ENCODE results near the gene HOXA5. TPM values are rescaled to one million over a fixed set of nuclear protein-coding genes. Genes with fewer than 3 reads are reported as not detected.

Gene HOXA5
- total RNA-seq, 1 donor from 2014 or later, result 16.0 TPM

GRCh38 chr7:27146491-27147198 lies 3.2 kb upstream of the HOXA5 start:
- Histone ChIP-seq H3K27ac (peak overlapping the region; percentile 88), H3K36me3 (no peaks in the 10 kb centered on the region), H3K4me3 (peak overlapping the region; percentile 70), H3K4me1 (peaks cover 15% of the 10 kb centered on the region), H3K27me3 (peaks cover 68% of the 10 kb centered on the region), H3K9me3 (no peaks in the 10 kb centered on the region)
- intact Hi-C loops (cut with DNase I), result no loop called here
- no peak for TF ChIP-seq CTCF (IDR thresholded peaks at IDR 0.05)
- DNase-seq (no peak), ATAC-seq (no peak)

GRCh38 chr7:27145914-27146412 lies 2.5 kb upstream of the HOXA5 start:
- ATAC-seq (no peak), DNase-seq (no peak)
- H3K36me3 ChIP-seq, result no peaks in the 10 kb centered on the region
- peaks cover 10% of the 10 kb centered on the region for H3K4me1 ChIP-seq
- intact Hi-C loops (cut with DNase I), result no loop called here
- TF ChIP-seq CTCF (IDR thresholded peaks at IDR 0.05), result no peak
- no peaks in the 10 kb centered on the region for H3K9me3 ChIP-seq
- H3K27me3 ChIP-seq, result peaks cover 61% of the 10 kb centered on the region
- H3K27ac ChIP-seq, result peak overlapping the region; percentile 88
- H3K4me3 ChIP-seq, result peak overlapping the region; percentile 70

- Histone ChIP-seq H3K36me3 (no peaks in the 10 kb centered on the region), H3K4me3 (peak overlapping the region; percentile 70), H3K27me3 (peaks cover 58% of the 10 kb centered on the region), H3K9me3 (no peaks in the 10 kb centered on the region), H3K27ac (peak overlapping the region; percentile 88), H3K4me1 (peaks cover 5% of the 10 kb centered on the region)
- intact Hi-C loops (cut with DNase I), result no loop called here
- DNase-seq (no peak), ATAC-seq (no peak)
- no peak for TF ChIP-seq CTCF (IDR thresholded peaks at IDR 0.05)
Observed at GRCh38 chr7:27145165-27145913, 1.9 kb upstream of the HOXA5 start.

- intact Hi-C loops (cut with DNase I), result loop anchor here (5.0 kb wide), 1 partner anchor 47 kb away; the partner anchor contains the start of gene HOXA1
Observed at GRCh38 chr7:27144781-27145164, 1.3 kb upstream of the HOXA5 start.

More at GRCh38 chr7:27144781-27145164, 1.3 kb upstream of the HOXA5 start:
- peaks cover 4% of the 10 kb centered on the region for H3K4me1 ChIP-seq
- no peaks in the 10 kb centered on the region for H3K36me3 ChIP-seq
- H3K27me3 ChIP-seq, result peaks cover 53% of the 10 kb centered on the region
- peak overlapping the region; percentile 88 for H3K27ac ChIP-seq
- peak overlapping the region; percentile 70 for H3K4me3 ChIP-seq
- TF ChIP-seq CTCF (IDR thresholded peaks at IDR 0.05), result no peak
- ATAC-seq (no peak), DNase-seq (no peak)
- H3K9me3 ChIP-seq, result no peaks in the 10 kb centered on the region
